Measurements from ENCODE around the gene ATAD1.
"Not testable (repeated sequence)": the region's sequence is repeated elsewhere in the genome, so short reads cannot be mapped to it uniquely, and the experiment has no call there.

Gene ATAD1

GRCh38 chr10:87803328-87803727, 14.7 kb downstream of the ATAD1 start:
- no peak for DNase-seq (ENCODE audit: low read depth)

- not testable (repeated sequence) for DNase-seq (ENCODE audit: low read depth)
Measured at GRCh38 chr10:87801813-87802435, 16.1 kb downstream of the ATAD1 start.

GRCh38 chr10:87799860-87800259, 18.2 kb downstream of the ATAD1 start:
- DNase-seq (ENCODE audit: low read depth) = no peak

GRCh38 chr10:87798082-87798481, 19.9 kb downstream of the ATAD1 start:
- no peak for DNase-seq (ENCODE audit: low read depth)

- DNase-seq (ENCODE audit: low read depth) = no peak
Measured at GRCh38 chr10:87794285-87794684, 23.7 kb downstream of the ATAD1 start.

- no peak for DNase-seq (ENCODE audit: low read depth)
Measured at GRCh38 chr10:87790185-87790584, 27.8 kb downstream of the ATAD1 start.

GRCh38 chr10:87786421-87786820, 31.6 kb downstream of the ATAD1 start:
- no peak for DNase-seq (ENCODE audit: low read depth)

GRCh38 chr10:87782721-87783120, 35.3 kb downstream of the ATAD1 start:
- no peak for DNase-seq (ENCODE audit: low read depth)

GRCh38 chr10:87781545-87781944, 36.5 kb downstream of the ATAD1 start:
- no peak for DNase-seq (ENCODE audit: low read depth)

GRCh38 chr10:87776328-87776727, 41.7 kb downstream of the ATAD1 start:
- DNase-seq (ENCODE audit: low read depth) = no peak

GRCh38 chr10:87775766-87776165, 42.3 kb downstream of the ATAD1 start:
- no peak for DNase-seq (ENCODE audit: low read depth)

GRCh38 chr10:87771871-87772500, 46.0 kb downstream of the ATAD1 start:
- no peak for DNase-seq (ENCODE audit: low read depth)

- DNase-seq (ENCODE audit: low read depth) = no peak
Measured at GRCh38 chr10:87767253-87767652, 50.8 kb downstream of the ATAD1 start.

- DNase-seq (ENCODE audit: low read depth) = no peak
Measured at GRCh38 chr10:87765666-87766376, 52.2 kb downstream of the ATAD1 start.

GRCh38 chr10:87764072-87764934, 53.7 kb downstream of the ATAD1 start:
- no peak for DNase-seq (ENCODE audit: low read depth)

GRCh38 chr10:87763086-87763861, 54.8 kb downstream of the ATAD1 start:
- DNase-seq (ENCODE audit: low read depth) = no peak

GRCh38 chr10:87761892-87762291, 56.1 kb downstream of the ATAD1 start:
- DNase-seq (ENCODE audit: low read depth) = no peak

GRCh38 chr10:87761153-87761552, 56.9 kb downstream of the ATAD1 start:
- no peak for DNase-seq (ENCODE audit: low read depth)

GRCh38 chr10:87760195-87760905, 57.7 kb downstream of the ATAD1 start:
- no peak for DNase-seq (ENCODE audit: low read depth)

- no peak for DNase-seq (ENCODE audit: low read depth)
Measured at GRCh38 chr10:87759551-87759950, 58.5 kb downstream of the ATAD1 start.

GRCh38 chr10:87757685-87758084, 60.3 kb downstream of the ATAD1 start:
- DNase-seq (ENCODE audit: low read depth) = no peak

All from HS-27A (cell line).